Measurements from ENCODE around the gene WNT1.

Gene WNT1

GRCh38 chr12:48993787-48994186, 15.7 kb downstream of the WNT1 start:
- TF ChIP-seq FOXM1 (IDR thresholded peaks at IDR 0.05; ENCODE audit: borderline replicate concordance, low read depth), result no peak
- TF ChIP-seq EGR1 (IDR thresholded peaks at IDR 0.05), result no peak
- TF ChIP-seq NFIC (IDR thresholded peaks at IDR 0.05), result no peak
- no peak for TF ChIP-seq ZBTB7A (IDR thresholded peaks at IDR 0.05; ENCODE audit: low read depth)
- no peak for TF ChIP-seq TEAD4 (IDR thresholded peaks at IDR 0.05)
- TF ChIP-seq EP300 (IDR thresholded peaks at IDR 0.05; ENCODE audit: borderline replicate concordance), result no peak
- no peak for TF ChIP-seq RAD21 (IDR thresholded peaks at IDR 0.05; ENCODE audit: low read depth)

GRCh38 chr12:48994224-48995085, 16.3 kb downstream of the WNT1 start:
- TF ChIP-seq USF1 (IDR thresholded peaks at IDR 0.05) (no peak), EP300 (IDR thresholded peaks at IDR 0.05; ENCODE audit: borderline replicate concordance) (no peak), CREB1 (IDR thresholded peaks at IDR 0.05; ENCODE audit: low read depth) (no peak), NFIC (IDR thresholded peaks at IDR 0.05) (no peak), TCF12 (IDR thresholded peaks at IDR 0.05; ENCODE audit: low read depth) (no peak), ZBTB7A (IDR thresholded peaks at IDR 0.05; ENCODE audit: low read depth) (no peak), REST (IDR thresholded peaks at IDR 0.05; ENCODE audit: low read depth) (no peak), TEAD4 (IDR thresholded peaks at IDR 0.05) (no peak), FOXM1 (IDR thresholded peaks at IDR 0.05; ENCODE audit: borderline replicate concordance, low read depth) (no peak), YY1 (IDR thresholded peaks at IDR 0.05; ENCODE audit: low read depth) (no peak), RAD21 (IDR thresholded peaks at IDR 0.05; ENCODE audit: low read depth) (no peak), CEBPB (IDR thresholded peaks at IDR 0.05) (no peak), TAF1 (IDR thresholded peaks at IDR 0.05; ENCODE audit: low read depth) (no peak), EGR1 (IDR thresholded peaks at IDR 0.05) (no peak), MAX (IDR thresholded peaks at IDR 0.05) (no peak)

- TF ChIP-seq RAD21 (IDR thresholded peaks at IDR 0.05; ENCODE audit: low read depth) (peak; percentile 94), NFIC (IDR thresholded peaks at IDR 0.05) (no peak), ZBTB7A (IDR thresholded peaks at IDR 0.05; ENCODE audit: low read depth) (no peak), TAF1 (IDR thresholded peaks at IDR 0.05; ENCODE audit: low read depth) (0 out of 2 replicates have a peak, but pooled peaks have one; percentile 25), YY1 (IDR thresholded peaks at IDR 0.05; ENCODE audit: low read depth) (peak; percentile 28; the same call in 1 of the 2 replicates), FOXM1 (IDR thresholded peaks at IDR 0.05; ENCODE audit: borderline replicate concordance, low read depth) (no peak), REST (IDR thresholded peaks at IDR 0.05; ENCODE audit: low read depth) (no peak), TCF12 (IDR thresholded peaks at IDR 0.05; ENCODE audit: low read depth) (peak; percentile 28; the same call in 1 of the 2 replicates), CREB1 (IDR thresholded peaks at IDR 0.05; ENCODE audit: low read depth) (no peak), EP300 (IDR thresholded peaks at IDR 0.05; ENCODE audit: borderline replicate concordance) (0 out of 2 replicates have a peak, but pooled peaks have one; percentile 19), EGR1 (IDR thresholded peaks at IDR 0.05) (no peak), MAX (IDR thresholded peaks at IDR 0.05) (0 out of 2 replicates have a peak, but pooled peaks have one; percentile 30), TEAD4 (IDR thresholded peaks at IDR 0.05) (peak; percentile 54), USF1 (IDR thresholded peaks at IDR 0.05) (no peak), CEBPB (IDR thresholded peaks at IDR 0.05) (no peak)
Observed at GRCh38 chr12:48995086-48995879, 17.2 kb downstream of the WNT1 start.

GRCh38 chr12:48996794-48997718, 18.9 kb downstream of the WNT1 start:
- TF ChIP-seq ZBTB7A (IDR thresholded peaks at IDR 0.05; ENCODE audit: low read depth) (no peak), USF1 (IDR thresholded peaks at IDR 0.05) (no peak), REST (IDR thresholded peaks at IDR 0.05; ENCODE audit: low read depth) (no peak)
